K562 (cell line): ENCODE data around the gene IKZF3. TPM values are rescaled to one million over a fixed set of nuclear protein-coding genes. Genes with fewer than 3 reads are reported as not detected.
A peak's percentile ranks its signal among the peaks of the same experiment; 100 is the strongest.

Experiments
- ATAC-seq: fragments of 200-7000 bp; cut with Tn5 transposase; 3 replicates; pipeline ENCODE4 v1.9.1; 2020; ENCODE audit warnings: moderate library complexity
- BruUV-seq: library from RNA; stranded (reverse); fragments of 400-500 nt; replicated peaks from 2 replicates; lab custom pipeline; 2021; lab: Mats Ljungman, UMichigan
- CTCF ChIA-PET: fragments of 300-600 bp; formaldehyde crosslinking; extraction: SDS; loops from one replicate; lab custom pipeline; 2021; ENCODE audit warnings: low intra/inter-chr PET ratio; lab: Yijun Ruan, JAX
- POLR2A ChIA-PET: fragments of 300-600, 350-650 bp; sonication (Branson Sonifier 250); formaldehyde crosslinking; extraction: SDS; loops from one replicate; lab custom pipeline; 2021; ENCODE audit warnings: antibody characterized with exemption, inconsistent platforms; lab: Yijun Ruan, JAX
- DNase-seq, 4 experiments: peaks; one replicate each; pipeline versions ENCODE4 v3.0.0 to v3.0.0-alpha.2; 2011 to 2018; ENCODE audit warnings: low spot score in 3 of 4, mixed read lengths in 3 of 4; ENCODE audit errors: extremely low read depth in 1 of 4
- FAIRE-seq: peaks from 2 replicates; lab custom pipeline; 2011; peaks lifted over from hg19 to GRCh38; lab: Jason Lieb, UNC
- H2AFZ ChIP-seq: 2 replicates; pipeline ENCODE4 v1.6.0; 2011; ENCODE audit warnings: low read depth, low read length, control low read depth, inconsistent platforms
- H3K27ac ChIP-seq: fragments of 200-600 bp; 3 replicates; pipeline ENCODE4 v1.8.0; 2011; ENCODE audit warnings: low read depth, mild to moderate bottlenecking, control low read depth, inconsistent platforms, low read length, moderate library complexity, mixed read lengths; ENCODE audit errors: extremely low read depth
- H3K27me3 ChIP-seq, 2 experiments: fragments of 300-600 bp in 1 of 2; 2 replicates in 1 of 2; 3 replicates in 1 of 2; pipeline versions ENCODE4 v1.6.0 to v1.8.0; 2011; ENCODE audit warnings: inconsistent platforms in 2 of 2, low read length in 2 of 2, mild to moderate bottlenecking in 1 of 2, mixed read lengths in 1 of 2, moderate library complexity in 1 of 2; ENCODE audit not compliant: control insufficient read depth in 2 of 2, insufficient read depth in 2 of 2
- H3K36me3 ChIP-seq: fragments of 300-600 bp; 3 replicates; pipeline ENCODE4 v1.8.0; 2011; ENCODE audit warnings: mild to moderate bottlenecking, low read length, inconsistent platforms; ENCODE audit not compliant: control insufficient read depth, insufficient read depth
- H3K4me1 ChIP-seq, 2 experiments: fragments of 200-600 bp in 1 of 2; replicated peaks in 1 of 2; 2 replicates in 1 of 2; 3 replicates in 1 of 2; pipeline versions ENCODE4 v1.5.1 to v1.8.0; 2011; ENCODE audit warnings: inconsistent platforms in 2 of 2, low read length in 2 of 2, mild to moderate bottlenecking in 1 of 2, mixed read lengths in 1 of 2, moderate library complexity in 1 of 2; ENCODE audit not compliant: control insufficient read depth in 2 of 2, insufficient read depth in 2 of 2
- H3K4me2 ChIP-seq: 2 replicates; pipeline ENCODE4 v1.6.1; 2011; ENCODE audit warnings: low read length, control low read depth, inconsistent platforms, mixed read lengths; ENCODE audit not compliant: insufficient read depth
- H3K4me3 ChIP-seq: fragments of 200-600 bp; sonication (generic), shearing (Covaris generic); 2 replicates; pipeline ENCODE4 v1.5.1; 2016; ENCODE audit warnings: control low read depth, inconsistent platforms
- H3K79me2 ChIP-seq: fragments of 200-600 bp; 3 replicates; pipeline ENCODE4 v1.8.0; 2011; ENCODE audit warnings: low read length, inconsistent platforms; ENCODE audit not compliant: control insufficient read depth, insufficient read depth
- H3K9ac ChIP-seq, 2 experiments: 2 replicates each; pipeline versions ENCODE4 v1.6.0 to v1.6.1; 2011; ENCODE audit warnings: low read depth in 2 of 2, low read length in 2 of 2, control low read depth in 1 of 2, inconsistent platforms in 1 of 2, mild to moderate bottlenecking in 1 of 2, mixed read lengths in 1 of 2; ENCODE audit not compliant: insufficient read depth in 1 of 2
- H3K9me1 ChIP-seq: one replicate; pipeline ENCODE4 v1.6.0; 2011; ENCODE audit warnings: inconsistent platforms, mild to moderate bottlenecking, low read length, moderate library complexity; ENCODE audit not compliant: control insufficient read depth, insufficient read depth
- H3K9me3 ChIP-seq: replicated peaks from 2 replicates; pipeline ENCODE4 v1.5.1; 2011; ENCODE audit warnings: low read depth, low read length, inconsistent platforms; ENCODE audit not compliant: control insufficient read depth, insufficient read depth
- H4K20me1 ChIP-seq: replicated peaks from 2 replicates; pipeline ENCODE4 v1.6.1; 2011; ENCODE audit warnings: low read length, inconsistent platforms, mixed read lengths; ENCODE audit not compliant: control insufficient read depth, insufficient read depth
- C11orf30 ChIP-seq: fragments of 450-650 bp; IDR thresholded peaks from 2 replicates; pipeline ENCODE4 v1.6.1; 2016; ENCODE audit warnings: low read depth, mild to moderate bottlenecking
- CBX8 ChIP-seq: fragments of 200-600 bp; sonication (generic); IDR thresholded peaks from 2 replicates; pipeline ENCODE4 v1.6.1; 2012; ENCODE audit warnings: borderline replicate concordance, mixed run types, low read depth, mild to moderate bottlenecking, moderate library complexity, mixed read lengths, low read length, control low read depth, inconsistent platforms; ENCODE audit not compliant: poor library complexity, severe bottlenecking; ENCODE audit errors: extremely low read depth
- KDM1A ChIP-seq, 2 experiments: fragments of 450-650 bp; IDR thresholded peaks; 2 replicates each; pipeline ENCODE4 v1.6.1; 2016; ENCODE audit warnings: mild to moderate bottlenecking in 2 of 2
- RBM15 ChIP-seq: fragments of 200-400 bp; formaldehyde crosslinking; IDR thresholded peaks from 2 replicates; pipeline ENCODE4 v1.6.1; 2018; ENCODE audit warnings: mild to moderate bottlenecking, low read length, moderate library complexity; ENCODE audit not compliant: insufficient read depth
- ZC3H8 ChIP-seq: fragments of 450-650 bp; IDR thresholded peaks from 2 replicates; pipeline ENCODE4 v1.6.1; 2017
- ZNF134 ChIP-seq: fragments of 250-450 bp; sonication (Bioruptor Pico); conservative IDR thresholded peaks from 2 replicates; pipeline ENCODE4 v1.4.0; 2020
- ZNF609 ChIP-seq: sonication (generic); formaldehyde crosslinking; IDR thresholded peaks from 2 replicates; pipeline ENCODE4 v1.8.1; 2023; ENCODE audit warnings: missing genetic modification reagents, mild to moderate bottlenecking, borderline replicate concordance
- WGBS: fragments of 100-300 bp; shearing (Covaris generic); methylation state at CpG from one replicate; pipeline ENCODE4 v1.1.6; 2016; ENCODE audit warnings: low coverage, mixed read lengths; ENCODE audit not compliant: insufficient coverage; ENCODE audit errors: missing lambda C conversion rate; 5-methylcytosine and 5-hydroxymethylcytosine counted together
- in situ Hi-C: fragments of 300-500 bp; cut with MboI; formaldehyde crosslinking; loops from 4 replicates; pipeline ENCODE4 v1.15.0; 2018; ENCODE audit warnings: inconsistent platforms, mixed read lengths
- intact Hi-C: fragments of 100-400 bp; cut with micrococcal nuclease; formaldehyde crosslinking; loops from 2 replicates; pipeline ENCODE4 v1.14.2; 2022
- polyA plus RNA-seq, 8 experiments: library from polyadenylated mRNA; depleted of rRNA in 4 of 8; stranded (reverse) in 5 of 8; unstranded in 3 of 8; fragments of >200 nt; fragmentation: Nextera tagmentation in 2 of 8; fragmentation: Illumina TruSeq in 1 of 8; extraction: Ambion mirVana in 2 of 8; extraction: Trizol in 1 of 8; gene quantifications; 2 replicates each; pipeline versions ENCODE4 v1.2.1 to v1.2.3, GENCODE V29; 2011 to 2014; ENCODE audit warnings: inconsistent platforms in 1 of 8, missing spikeins in 1 of 8
- total RNA-seq, 7 experiments: library from RNA; depleted of rRNA in 6 of 7; stranded (reverse); fragments of >200 nt in 6 of 7; fragmentation: Illumina TruSeq in 2 of 7; extraction: Trizol in 2 of 7; gene quantifications; 2 replicates each; pipeline versions ENCODE4 v1.2.1 to v1.2.3, GENCODE V29; 2011 to 2021; ENCODE audit warnings: low replicate concordance in 1 of 7
- TF ChIP-seq, protein P1 (sequence below): fragments of 450-650 bp; IDR thresholded peaks from 2 replicates; pipeline ENCODE4 v1.7.0; 2016; ENCODE audit warnings: borderline replicate concordance

Gene IKZF3
- total and polyA plus RNA-seq, 9 of the 15 experiments (the other 6 are each of a cell fraction or from before 2014, with no cell fraction given), result 0.06 to 1.6 (median 0.62) TPM

DNA sequence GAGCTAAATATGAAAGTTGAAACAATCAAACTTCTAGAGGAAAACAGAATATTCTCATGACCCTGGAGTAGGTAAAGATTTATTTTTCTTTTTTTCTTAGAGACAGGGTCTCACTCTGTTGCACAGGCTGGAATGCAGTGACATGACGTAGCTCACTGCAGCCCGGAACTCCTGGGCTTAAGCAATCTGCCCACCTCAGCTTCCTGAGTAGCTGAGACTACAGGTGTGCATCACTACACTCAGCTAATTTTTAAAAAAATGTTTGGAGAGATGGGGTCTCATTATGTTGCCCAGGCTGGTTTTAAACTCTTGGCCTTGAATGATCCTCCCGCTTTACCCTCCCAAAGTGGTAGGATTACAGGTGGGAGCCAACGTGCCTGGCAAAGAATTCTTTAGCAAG is 15.5 kb downstream of the IKZF3 start:
- no peak for ATAC-seq
- Histone ChIP-seq H3K27me3 (peaks cover 2 to 9% of the 10 kb centered on the region in 2 experiments; a peak in 1 of 5 replicates), H2AFZ (no peak overlapping the region), H3K4me3 (no peak overlapping the region), H3K4me1 (peaks cover 0 to 4% of the 10 kb centered on the region in 2 experiments; a peak in 1 of 5 replicates), H3K27ac (no peak overlapping the region), H3K9me1 (no peaks in the 10 kb centered on the region), H3K9ac (no peak overlapping the region), H3K79me2 (no peaks in the 10 kb centered on the region), H3K36me3 (no peaks in the 10 kb centered on the region), H4K20me1 (no peaks in the 10 kb centered on the region), H3K4me2 (no peak overlapping the region), H3K9me3 (no peaks in the 10 kb centered on the region)
- POLR2A ChIA-PET, result no interaction called here
- no peak for FAIRE-seq
- no peak for TF ChIP-seq C11orf30
- WGBS, result 16% methylated on average over 4 of the region's 4 CpGs
- in situ Hi-C loops, result no loop called here
- no TSS peak for BruUV-seq
- no peak for DNase-seq
- intact Hi-C loops, result no loop called here
- CTCF ChIA-PET, result no interaction called here

GRCh38 chr17:39846205-39846604 is 17.9 kb downstream of the IKZF3 start:
- ChIA-PET POLR2A (interaction anchor here (0.5 kb wide), 1 partner anchor 24 kb away, joined by 3 read pairs; no protein-coding TSS in a partner anchor), CTCF (no interaction called here)
- DNase-seq (no peak), ATAC-seq (no peak)
- Histone ChIP-seq H4K20me1 (no peaks in the 10 kb centered on the region), H2AFZ (no peak overlapping the region), H3K36me3 (no peaks in the 10 kb centered on the region), H3K27me3 (peaks cover 8 to 11% of the 10 kb centered on the region in 2 experiments; a peak in 3 of 5 replicates), H3K4me1 (no peaks in the 10 kb centered on the region), H3K4me3 (no peak overlapping the region)
- WGBS, result 9% methylated on average over 4 of the region's 4 CpGs
- in situ Hi-C loops, result no loop called here
- TF ChIP-seq ZNF609, result no peak
- TF ChIP-seq KDM1A (IDR thresholded peaks at IDR 0.05), result no peak
- no peak for TF ChIP-seq ZC3H8
- no peak for TF ChIP-seq ZNF134
- TF ChIP-seq, protein P1, sequence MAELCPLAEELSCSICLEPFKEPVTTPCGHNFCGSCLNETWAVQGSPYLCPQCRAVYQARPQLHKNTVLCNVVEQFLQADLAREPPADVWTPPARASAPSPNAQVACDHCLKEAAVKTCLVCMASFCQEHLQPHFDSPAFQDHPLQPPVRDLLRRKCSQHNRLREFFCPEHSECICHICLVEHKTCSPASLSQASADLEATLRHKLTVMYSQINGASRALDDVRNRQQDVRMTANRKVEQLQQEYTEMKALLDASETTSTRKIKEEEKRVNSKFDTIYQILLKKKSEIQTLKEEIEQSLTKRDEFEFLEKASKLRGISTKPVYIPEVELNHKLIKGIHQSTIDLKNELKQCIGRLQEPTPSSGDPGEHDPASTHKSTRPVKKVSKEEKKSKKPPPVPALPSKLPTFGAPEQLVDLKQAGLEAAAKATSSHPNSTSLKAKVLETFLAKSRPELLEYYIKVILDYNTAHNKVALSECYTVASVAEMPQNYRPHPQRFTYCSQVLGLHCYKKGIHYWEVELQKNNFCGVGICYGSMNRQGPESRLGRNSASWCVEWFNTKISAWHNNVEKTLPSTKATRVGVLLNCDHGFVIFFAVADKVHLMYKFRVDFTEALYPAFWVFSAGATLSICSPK, result no peak
- no peak for TF ChIP-seq RBM15
- peak; percentile 72 for TF ChIP-seq CBX8
- TF ChIP-seq, all 486 proteins: peak for 1
- H3K9ac ChIP-seq, result no peak overlapping the region
- intact Hi-C loops, result no loop called here
- no peaks in the 10 kb centered on the region for H3K9me1 ChIP-seq
- no peaks in the 10 kb centered on the region for H3K9me3 ChIP-seq
- no peak for FAIRE-seq
- H3K79me2 ChIP-seq, result no peaks in the 10 kb centered on the region
- no peak overlapping the region for H3K4me2 ChIP-seq
- no peak overlapping the region for H3K27ac ChIP-seq
- no TSS peak for BruUV-seq
